Memory B cell (primary cell): ENCODE results near the gene SRP72.

Experiments
- ATAC-seq: fragments of 150-1000 bp; cut with Tn5 transposase; 2 replicates; pipeline ENCODE4 v1.10.0; 2021; ENCODE audit warnings: low read depth, mild to moderate bottlenecking, moderate library complexity
- DNase-seq, 2 donors: peaks; one replicate each; pipeline ENCODE4 v3.0.0; 2022; ENCODE audit warnings: low spot score in 2 of 2
- H3K27ac Mint-ChIP-seq: one replicate; pipeline ENCODE4 v1.8.0; 2022; ENCODE audit warnings: mild to moderate bottlenecking, moderate library complexity, mixed read lengths
- H3K27me3 Mint-ChIP-seq: one replicate; pipeline ENCODE4 v1.8.0; 2022; ENCODE audit warnings: mixed read lengths
- H3K36me3 Mint-ChIP-seq: one replicate; pipeline ENCODE4 v1.8.0; 2022; ENCODE audit warnings: mild to moderate bottlenecking, mixed read lengths
- H3K4me1 Mint-ChIP-seq: one replicate; pipeline ENCODE4 v1.8.0; 2022; ENCODE audit warnings: mixed read lengths
- H3K4me3 Mint-ChIP-seq: one replicate; pipeline ENCODE4 v1.8.0; 2022; ENCODE audit warnings: mild to moderate bottlenecking, moderate library complexity, mixed read lengths
- H3K9me3 Mint-ChIP-seq: one replicate; pipeline ENCODE4 v1.8.0; 2022; ENCODE audit warnings: mixed read lengths

The SRP72 gene

DNA sequence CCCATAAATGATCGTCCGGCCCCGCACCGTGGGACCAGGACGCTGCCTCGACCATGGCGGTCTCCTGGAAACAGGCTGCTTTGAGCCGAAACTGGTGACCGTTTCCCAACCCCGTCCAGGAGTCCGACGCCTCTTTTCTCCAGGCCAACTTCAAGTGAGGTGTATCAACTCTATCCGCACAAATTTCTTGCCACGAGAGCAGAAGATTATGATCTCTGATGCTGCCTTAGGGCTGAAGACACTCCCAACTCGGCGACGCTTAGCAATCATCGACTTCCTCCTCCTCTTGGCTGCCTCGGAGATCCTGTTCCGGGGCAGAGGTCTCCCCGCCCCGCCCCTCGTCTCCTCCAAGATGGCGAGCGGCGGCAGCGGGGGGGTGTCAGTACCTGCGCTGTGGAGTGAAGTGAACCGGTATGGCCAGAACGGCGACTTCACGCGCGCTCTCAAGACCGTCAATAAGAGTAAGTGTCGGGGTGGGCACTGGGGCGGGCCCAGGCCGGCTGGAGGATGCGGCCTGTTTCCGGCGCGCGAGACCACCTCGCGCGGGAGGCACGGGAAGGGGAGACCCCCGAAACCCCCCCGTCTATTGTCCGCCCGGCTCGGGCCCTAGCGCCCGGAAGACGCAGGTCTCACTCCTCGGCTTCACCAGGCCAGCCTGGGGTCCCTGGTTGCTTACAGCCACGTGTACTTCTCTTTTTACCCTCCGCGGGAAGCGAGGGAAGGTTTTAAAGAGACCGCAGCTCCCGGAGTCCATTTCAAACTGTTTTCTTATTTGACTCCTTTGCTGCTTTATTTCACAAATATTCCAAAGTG is at the start of gene SRP72:
SRP72 (plus strand) TSS at position 334 of the 813 bp plus-strand sequence; CDS start at position 353, 19 bp downstream.
- peak within 1 kb of the TSS; percentile 96 for H3K27ac Mint-ChIP-seq

GRCh38 chr4:56424176-56424575 is 43.2 kb upstream of the SRP72 start:
- no peak for DNase-seq
- H3K9me3 Mint-ChIP-seq: peaks cover 2% of the 10 kb centered on the region
- no peak for ATAC-seq
- H3K27ac Mint-ChIP-seq: no peak overlapping the region
- H3K4me3 Mint-ChIP-seq: no peak overlapping the region
- H3K4me1 Mint-ChIP-seq: peaks cover 8% of the 10 kb centered on the region
- no peaks in the 10 kb centered on the region for H3K27me3 Mint-ChIP-seq
- peaks cover 3% of the 10 kb centered on the region for H3K36me3 Mint-ChIP-seq

More for the DNA sequence above, at the start of gene SRP72:
- DNase-seq (peak; percentile 76 to 79), ATAC-seq (peak; percentile 96)
- Mint-ChIP-seq H3K27me3 (no peaks in the 10 kb centered on the region), H3K9me3 (no peaks in the 10 kb centered on the region), H3K4me3 (peak within 1 kb of the TSS; percentile 93), H3K36me3 (peaks cover 7% of the 10 kb centered on the region), H3K4me1 (peaks cover 29% of the 10 kb centered on the region)

GRCh38 chr4:56424697-56425514 is 42.5 kb upstream of the SRP72 start:
- Mint-ChIP-seq H3K27ac (no peak overlapping the region), H3K36me3 (peaks cover 3% of the 10 kb centered on the region), H3K4me3 (no peak overlapping the region), H3K4me1 (peaks cover 6% of the 10 kb centered on the region), H3K27me3 (no peaks in the 10 kb centered on the region), H3K9me3 (peaks cover 2% of the 10 kb centered on the region)
- DNase-seq: peak in 1 of 2 donors; percentile 37
- peak; percentile 35 for ATAC-seq

DNA sequence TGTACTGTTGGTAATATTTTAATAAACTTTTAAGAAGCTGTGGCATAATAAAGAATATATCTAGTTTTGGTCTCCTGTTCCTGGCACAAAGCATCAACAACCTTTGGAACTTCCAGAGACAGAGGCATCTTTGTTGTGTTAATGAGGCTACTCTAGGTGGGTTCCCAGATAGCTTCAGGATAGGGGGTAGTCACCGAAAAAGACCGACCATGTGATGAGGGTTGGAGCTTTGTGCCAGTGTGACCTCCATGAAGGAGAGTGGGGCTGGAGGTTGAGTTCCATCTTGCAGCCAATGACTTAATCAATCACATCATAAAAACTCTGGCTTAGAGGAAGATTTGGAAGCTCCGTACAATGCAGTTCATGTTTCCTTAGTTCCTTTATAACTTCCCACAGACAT is 41.9 kb upstream of the SRP72 start:
- no peaks in the 10 kb centered on the region for H3K27me3 Mint-ChIP-seq

GRCh38 chr4:56426273-56426672 is 41.1 kb upstream of the SRP72 start:
- Mint-ChIP-seq H3K4me1 (peaks cover 6% of the 10 kb centered on the region), H3K27me3 (no peaks in the 10 kb centered on the region), H3K27ac (no peak overlapping the region), H3K4me3 (no peak overlapping the region), H3K36me3 (peaks cover 3% of the 10 kb centered on the region), H3K9me3 (peaks cover 2% of the 10 kb centered on the region)
- DNase-seq (no peak), ATAC-seq (no peak)

More for the DNA sequence above, 41.9 kb upstream of the SRP72 start:
- ATAC-seq: no peak
- Mint-ChIP-seq H3K36me3 (peaks cover 3% of the 10 kb centered on the region), H3K4me3 (no peak overlapping the region), H3K27ac (no peak overlapping the region), H3K4me1 (peaks cover 6% of the 10 kb centered on the region), H3K9me3 (peaks cover 2% of the 10 kb centered on the region)
- DNase-seq: no peak

GRCh38 chr4:56427179-56427578 is 40.2 kb upstream of the SRP72 start:
- peaks cover 6% of the 10 kb centered on the region for H3K4me1 Mint-ChIP-seq
- H3K27me3 Mint-ChIP-seq: no peaks in the 10 kb centered on the region
- peaks cover 3% of the 10 kb centered on the region for H3K36me3 Mint-ChIP-seq
- no peak for DNase-seq
- H3K4me3 Mint-ChIP-seq: no peak overlapping the region
- H3K9me3 Mint-ChIP-seq: peaks cover 2% of the 10 kb centered on the region
- ATAC-seq: no peak
- H3K27ac Mint-ChIP-seq: no peak overlapping the region

DNA sequence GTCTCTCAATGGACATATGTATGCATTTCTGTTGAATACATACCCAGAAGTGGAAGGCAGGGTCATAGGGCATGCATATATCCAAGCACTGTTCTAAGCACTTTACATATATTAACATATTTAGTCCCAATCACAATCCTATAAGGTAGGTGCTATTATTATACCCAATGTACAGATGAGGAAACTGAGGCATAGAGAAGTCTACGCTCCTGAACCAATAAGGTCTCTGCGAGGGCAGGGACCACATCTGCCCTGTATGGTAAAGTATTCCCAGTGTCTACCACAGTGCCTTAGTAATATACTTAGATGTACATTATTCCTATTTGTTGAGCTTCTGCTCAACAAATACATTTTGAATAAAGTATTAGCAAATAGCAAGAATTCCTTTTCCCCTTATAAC is 37.2 kb upstream of the SRP72 start:
- peaks cover 11% of the 10 kb centered on the region for H3K4me1 Mint-ChIP-seq
- no peak overlapping the region for H3K4me3 Mint-ChIP-seq
- ATAC-seq: no peak
- peaks cover 2% of the 10 kb centered on the region for H3K9me3 Mint-ChIP-seq
- no peaks in the 10 kb centered on the region for H3K27me3 Mint-ChIP-seq
- no peak for DNase-seq
- H3K27ac Mint-ChIP-seq: no peak overlapping the region
- peaks cover 3% of the 10 kb centered on the region for H3K36me3 Mint-ChIP-seq

DNA sequence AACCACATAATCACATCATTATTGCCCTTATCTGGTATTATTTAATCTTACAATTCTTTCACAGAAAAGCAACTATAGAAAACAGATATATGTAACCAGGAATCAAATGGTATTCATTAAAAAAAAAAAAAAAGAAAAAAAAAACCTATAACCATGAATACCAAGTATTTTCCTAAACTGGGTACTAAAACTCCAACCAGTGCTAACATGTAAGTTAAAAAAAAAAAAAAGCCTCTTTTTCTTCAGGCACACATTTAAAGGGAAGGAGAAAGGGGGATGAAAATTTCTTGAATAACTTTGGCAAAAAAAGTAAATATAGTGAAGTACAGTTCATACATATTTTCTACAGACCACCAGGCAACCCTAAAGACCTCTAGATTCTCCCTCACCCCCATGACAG is 34.1 kb upstream of the SRP72 start:
- no peaks in the 10 kb centered on the region for H3K36me3 Mint-ChIP-seq
- peak overlapping the region; percentile 14 for H3K4me3 Mint-ChIP-seq
- no peaks in the 10 kb centered on the region for H3K9me3 Mint-ChIP-seq
- H3K27ac Mint-ChIP-seq: no peak overlapping the region
- H3K27me3 Mint-ChIP-seq: no peaks in the 10 kb centered on the region
- DNase-seq (no peak), ATAC-seq (no peak)
- peaks cover 12% of the 10 kb centered on the region for H3K4me1 Mint-ChIP-seq

DNA sequence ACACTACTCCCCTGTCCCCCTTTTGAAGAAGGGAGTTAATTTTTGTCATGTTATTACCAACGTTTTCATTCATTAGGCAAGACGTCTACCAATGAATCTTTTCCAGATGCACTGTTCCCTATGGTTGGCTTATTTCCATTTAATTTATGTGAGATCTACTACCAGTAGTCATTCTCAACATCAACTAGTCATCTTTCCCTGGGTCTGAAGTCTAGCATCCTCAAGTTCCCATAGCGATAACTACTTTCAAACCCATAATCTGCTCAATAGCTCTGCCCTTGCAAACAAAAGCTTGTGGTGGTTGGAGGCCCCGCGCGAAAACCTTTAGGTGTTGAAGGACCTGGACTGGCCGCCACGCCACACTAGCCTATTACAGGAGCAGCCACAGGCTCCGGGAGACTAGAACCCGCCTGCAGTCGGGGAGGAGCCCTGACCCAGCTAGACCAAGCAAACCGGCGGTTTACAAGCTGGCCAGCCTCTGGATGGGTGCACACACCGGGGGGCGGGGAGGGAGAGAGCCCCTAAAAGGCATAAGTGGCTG is 32.7 kb upstream of the SRP72 start:
- peaks cover 12% of the 10 kb centered on the region for H3K4me1 Mint-ChIP-seq
- no peaks in the 10 kb centered on the region for H3K36me3 Mint-ChIP-seq
- peak in 1 of 2 donors; percentile 9 for DNase-seq
- no peak for ATAC-seq
- peak overlapping the region; percentile 76 for H3K27ac Mint-ChIP-seq
- H3K9me3 Mint-ChIP-seq: no peaks in the 10 kb centered on the region
- H3K27me3 Mint-ChIP-seq: no peaks in the 10 kb centered on the region
- H3K4me3 Mint-ChIP-seq: peak overlapping the region; percentile 91

DNA sequence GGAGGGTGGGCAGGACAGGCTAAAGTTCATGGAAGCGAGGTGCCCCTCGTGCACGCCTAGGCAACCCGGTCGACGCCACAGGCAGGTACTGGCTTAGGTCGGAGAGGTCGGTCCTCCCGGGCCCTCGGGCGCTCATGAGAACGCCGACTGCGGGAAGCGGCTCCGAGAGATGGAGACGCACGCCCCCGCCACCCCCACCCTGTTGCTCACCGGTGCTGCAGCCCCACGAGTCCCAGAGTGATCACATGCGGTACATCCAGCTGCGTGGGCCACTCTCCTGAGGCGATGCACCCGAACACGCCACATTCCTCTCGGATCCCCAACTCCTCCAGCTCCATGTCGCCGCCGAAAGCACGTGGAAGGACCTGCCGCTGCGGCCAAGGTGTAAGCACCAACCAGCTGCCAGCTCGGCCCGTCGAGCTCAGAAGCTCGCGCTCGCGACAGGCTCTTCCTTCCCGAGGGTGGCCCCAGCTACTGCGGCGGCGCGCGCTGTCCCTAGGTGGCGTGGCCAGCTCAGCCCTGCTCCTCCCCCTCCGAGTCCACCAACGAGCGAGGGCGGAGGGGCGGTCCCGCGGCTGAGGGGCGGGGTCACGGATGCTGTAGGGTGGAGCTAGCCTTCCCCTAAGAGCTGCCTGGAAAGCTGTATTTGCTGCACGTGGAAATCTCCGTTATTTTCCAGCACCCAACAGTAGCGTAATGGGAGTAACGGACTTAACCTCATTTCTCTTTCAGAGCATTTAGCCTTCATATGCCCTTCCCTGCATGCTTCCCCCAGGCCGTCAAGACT is 32.1 kb upstream of the SRP72 start, which contains the start of gene PPAT:
PPAT (minus strand) TSS at position 476 of the 787 bp plus-strand sequence; CDS start at position 338, 138 bp downstream.
- Mint-ChIP-seq H3K27me3 (no peaks in the 10 kb centered on the region), H3K9me3 (no peaks in the 10 kb centered on the region)

DNA sequence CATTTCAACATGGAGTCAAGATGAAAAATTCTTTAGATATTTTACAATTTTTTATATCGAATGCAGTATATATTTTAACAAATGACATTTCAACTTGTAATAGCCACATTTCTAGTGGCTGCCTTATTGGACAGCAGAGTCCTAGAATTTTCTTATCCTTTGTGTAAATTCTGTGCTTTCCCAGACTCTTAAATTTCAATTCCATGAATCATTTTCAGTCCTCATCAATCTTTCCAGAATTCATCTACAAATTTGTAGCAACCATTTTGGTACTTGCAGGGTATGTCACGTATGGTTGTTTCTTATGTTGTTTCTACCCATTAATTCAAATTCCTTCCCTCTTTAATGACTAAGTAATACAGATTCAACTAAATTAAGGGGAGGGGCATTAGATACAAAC is 28.7 kb upstream of the SRP72 start:
- peaks cover 19% of the 10 kb centered on the region for H3K4me1 Mint-ChIP-seq
- H3K36me3 Mint-ChIP-seq: peaks cover 8% of the 10 kb centered on the region
- DNase-seq: no peak
- H3K27ac Mint-ChIP-seq: no peak overlapping the region
- no peak for ATAC-seq
- no peak overlapping the region for H3K4me3 Mint-ChIP-seq
- no peaks in the 10 kb centered on the region for H3K9me3 Mint-ChIP-seq
- H3K27me3 Mint-ChIP-seq: no peaks in the 10 kb centered on the region

More for the DNA sequence above, 32.1 kb upstream of the SRP72 start, which contains the start of gene PPAT:
- H3K4me3 Mint-ChIP-seq: peak within 1 kb of the TSS; percentile 91
- peak within 1 kb of the TSS; percentile 76 for H3K27ac Mint-ChIP-seq
- H3K36me3 Mint-ChIP-seq: no peaks in the 10 kb centered on the region
- DNase-seq (peak; percentile 98 to 99), ATAC-seq (peak; percentile 76)
- peaks cover 16% of the 10 kb centered on the region for H3K4me1 Mint-ChIP-seq

DNA sequence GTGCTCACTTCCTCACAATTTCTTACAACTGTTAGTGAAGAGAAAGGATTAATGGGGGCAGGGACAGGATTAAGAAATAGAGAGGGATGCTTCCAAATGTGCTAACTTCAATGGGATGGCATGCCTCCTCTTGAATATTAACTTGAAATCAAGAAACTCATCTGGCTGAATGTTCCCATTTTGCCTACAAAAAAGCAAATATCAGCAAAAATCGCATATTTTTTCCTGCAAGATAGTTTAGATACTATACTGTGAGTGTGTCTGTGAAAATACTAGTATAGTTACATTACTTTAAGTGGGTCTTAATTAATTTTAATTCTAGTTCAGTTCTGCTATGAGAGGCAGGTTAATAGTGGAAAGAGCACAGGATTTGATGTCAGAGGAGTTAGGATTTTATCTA is 26.4 kb upstream of the SRP72 start:
- Mint-ChIP-seq H3K4me3 (no peak overlapping the region), H3K9me3 (no peaks in the 10 kb centered on the region), H3K36me3 (peaks cover 10% of the 10 kb centered on the region), H3K27ac (no peak overlapping the region), H3K27me3 (no peaks in the 10 kb centered on the region), H3K4me1 (peaks cover 14% of the 10 kb centered on the region)
- DNase-seq (no peak), ATAC-seq (no peak)

- H3K4me1 Mint-ChIP-seq: peaks cover 10% of the 10 kb centered on the region
- no peak overlapping the region for H3K27ac Mint-ChIP-seq
- no peaks in the 10 kb centered on the region for H3K27me3 Mint-ChIP-seq
- DNase-seq (no peak), ATAC-seq (no peak)
- peaks cover 22% of the 10 kb centered on the region for H3K36me3 Mint-ChIP-seq
- H3K9me3 Mint-ChIP-seq: no peaks in the 10 kb centered on the region
- no peak overlapping the region for H3K4me3 Mint-ChIP-seq
These were observed 22.7 kb upstream of the SRP72 start for GRCh38 chr4:56444719-56445118.
